GM23338 (cell line): ENCODE measurements around the gene PRSS2. TPM values are rescaled to one million over a fixed set of nuclear protein-coding genes. Genes with fewer than 3 reads are reported as not detected.

ENCODE experiments used
- ATAC-seq: fragments of 200-7000 bp; cut with Tn5 transposase; 3 replicates; pipeline ENCODE4 v1.9.1; 2020
- DNase-seq: peaks from one replicate; pipeline ENCODE4 v3.0.0-alpha.2; 2015; ENCODE audit warnings: low spot score
- H2AFZ ChIP-seq: fragments of 200-600 bp; sonication (generic); 2 replicates; pipeline ENCODE4 v1.8.0; 2016; ENCODE audit warnings: antibody characterized with exemption, mild to moderate bottlenecking, moderate library complexity
- H3F3A ChIP-seq: fragments of 200-600 bp; sonication (generic); replicated peaks from 2 replicates; pipeline ENCODE4 v1.8.0; 2017; ENCODE audit warnings: antibody characterized with exemption, mixed run types, low read depth
- H3K27ac ChIP-seq: fragments of 200-600 bp; sonication (generic); 2 replicates; pipeline ENCODE4 v1.6.1; 2016; ENCODE audit warnings: low read depth
- H3K27me3 ChIP-seq: fragments of 200-600 bp; sonication (generic); 2 replicates; pipeline ENCODE4 v1.8.0; 2016; ENCODE audit warnings: mild to moderate bottlenecking, mixed run types, moderate library complexity; ENCODE audit not compliant: insufficient read depth
- H3K36me3 ChIP-seq: fragments of 200-600 bp; sonication (generic); 2 replicates; pipeline ENCODE4 v1.8.0; 2016; ENCODE audit warnings: mild to moderate bottlenecking; ENCODE audit not compliant: insufficient read depth
- H3K4me1 ChIP-seq: fragments of 200-600 bp; sonication (generic); 2 replicates; pipeline ENCODE4 v1.8.0; 2016; ENCODE audit warnings: mild to moderate bottlenecking, moderate library complexity; ENCODE audit not compliant: insufficient read depth
- H3K4me2 ChIP-seq: fragments of 200-600 bp; sonication (generic); 2 replicates; pipeline ENCODE4 v1.7.1; 2017; ENCODE audit warnings: mixed run types
- H3K4me3 ChIP-seq: fragments of 200-600 bp; sonication (generic); 2 replicates; pipeline ENCODE4 v1.6.1; 2016; ENCODE audit warnings: mixed run types
- H3K79me2 ChIP-seq: fragments of 200-600 bp; sonication (generic); replicated peaks from 2 replicates; pipeline ENCODE4 v1.8.0; 2017; ENCODE audit warnings: mild to moderate bottlenecking; ENCODE audit not compliant: insufficient read depth
- H3K9me2 ChIP-seq: fragments of 200-600 bp; sonication (generic); 2 replicates; pipeline ENCODE4 v1.8.0; 2017; ENCODE audit not compliant: insufficient read depth
- H4K20me1 ChIP-seq: fragments of 200-600 bp; sonication (generic); replicated peaks from 2 replicates; pipeline ENCODE4 v1.8.0; 2017; ENCODE audit warnings: mild to moderate bottlenecking; ENCODE audit not compliant: insufficient read depth
- H3K27ac Mint-ChIP-seq: 2 replicates; pipeline ENCODE4 v1.8.0; 2020; ENCODE audit warnings: inconsistent platforms, mild to moderate bottlenecking, moderate library complexity, mixed read lengths
- H3K27me3 Mint-ChIP-seq: 3 replicates; pipeline ENCODE4 v1.8.0; 2022; ENCODE audit warnings: low read depth, mild to moderate bottlenecking, moderate library complexity, mixed read lengths, inconsistent platforms; ENCODE audit not compliant: insufficient read depth, poor library complexity
- H3K36me3 Mint-ChIP-seq: 3 replicates; pipeline ENCODE4 v1.8.0; 2021; ENCODE audit warnings: low read depth, mild to moderate bottlenecking, inconsistent platforms, moderate library complexity, mixed read lengths
- H3K4me1 Mint-ChIP-seq: 3 replicates; pipeline ENCODE4 v1.8.0; 2020; ENCODE audit warnings: mild to moderate bottlenecking, inconsistent platforms, mixed read lengths
- H3K4me3 Mint-ChIP-seq: 3 replicates; pipeline ENCODE4 v1.8.0; 2021; ENCODE audit warnings: moderate library complexity, mild to moderate bottlenecking, inconsistent platforms, mixed read lengths
- H3K9me3 Mint-ChIP-seq: 3 replicates; pipeline ENCODE4 v1.8.0; 2020; ENCODE audit warnings: moderate library complexity, mild to moderate bottlenecking, inconsistent platforms, mixed read lengths
- CTCF ChIP-seq, 2 experiments: fragments of 200-600 bp in 1 of 2; sonication (generic) in 1 of 2; conservative IDR thresholded peaks; 2 replicates each; pipeline versions ENCODE4 v1.5.1 to v1.6.1; 2016 to 2017; ENCODE audit warnings: antibody characterized with exemption in 2 of 2, low read depth in 2 of 2, mild to moderate bottlenecking in 2 of 2, moderate library complexity in 1 of 2
- EZH2 ChIP-seq: fragments of 200-600 bp; sonication (generic); IDR thresholded peaks from one replicate; pipeline ENCODE4 v1.8.0; 2017; ENCODE audit warnings: antibody characterized with exemption, mild to moderate bottlenecking, low read depth; ENCODE audit not compliant: unreplicated experiment
- JUNB ChIP-seq: IDR thresholded peaks from one replicate; pipeline ENCODE4 v1.6.1; 2016; ENCODE audit warnings: antibody characterized with exemption; ENCODE audit not compliant: unreplicated experiment
- NANOG ChIP-seq: IDR thresholded peaks from 2 replicates; pipeline ENCODE4 v1.6.1; 2016; ENCODE audit warnings: antibody characterized with exemption, borderline replicate concordance
- polyA plus RNA-seq: library from polyadenylated mRNA; unstranded; fragments of >200 nt; fragmentation: Nextera tagmentation; extraction: Ambion mirVana; gene quantifications from 2 replicates; pipeline ENCODE4 v1.2.1, GENCODE V29; 2016
- total RNA-seq: library from RNA; depleted of rRNA; stranded (reverse); fragments of >200 nt; shearing (Covaris generic); gene quantifications from 2 replicates; pipeline ENCODE4 v1.2.3, GENCODE V29; 2014
- TF ChIP-seq, protein P1 (sequence below): fragments of 250-450 bp; sonication (Bioruptor Pico); IDR thresholded peaks from 2 replicates; pipeline ENCODE4 v1.5.0; 2020; ENCODE audit warnings: mild to moderate bottlenecking, moderate library complexity

Gene PRSS2
- total and polyA plus RNA-seq, 2 experiments from 2014 or later: not detected

DNA sequence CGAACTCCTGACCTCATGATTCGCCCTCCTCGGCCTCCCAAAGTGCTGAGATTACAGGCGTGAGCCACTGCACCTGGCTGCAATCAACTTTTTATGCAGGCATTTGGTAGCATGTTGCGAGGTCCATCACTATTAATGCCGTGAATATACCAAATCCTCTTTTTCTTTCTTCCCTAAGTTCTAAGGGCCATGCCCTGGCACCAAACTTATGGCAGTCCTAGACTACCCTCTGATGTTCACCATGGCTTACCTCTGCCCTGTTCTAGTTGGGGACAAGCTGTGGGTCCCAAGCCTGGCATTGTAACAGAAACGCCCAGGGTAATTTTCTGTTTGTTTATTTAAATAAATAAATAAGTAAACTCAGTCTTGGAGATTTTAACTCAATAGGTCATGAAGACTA is 13.3 kb downstream of the PRSS2 start:
- Histone ChIP-seq H3K4me2 (no peak overlapping the region), H3K36me3 (no peaks in the 10 kb centered on the region), H3K79me2 (no peaks in the 10 kb centered on the region), H3K4me1 (no peaks in the 10 kb centered on the region), H3K9me2 (no peaks in the 10 kb centered on the region), H3K27ac (no peak overlapping the region), H3F3A (no peaks in the 10 kb centered on the region), H2AFZ (no peak overlapping the region), H3K4me3 (no peak overlapping the region), H4K20me1 (no peaks in the 10 kb centered on the region), H3K27me3 (no peaks in the 10 kb centered on the region)
- Mint-ChIP-seq H3K4me1 (peaks cover 6% of the 10 kb centered on the region; the same call in 2 of the 3 replicates), H3K9me3 (peaks cover 3% of the 10 kb centered on the region), H3K27ac (no peak overlapping the region), H3K27me3 (peaks cover 4% of the 10 kb centered on the region), H3K36me3 (no peaks in the 10 kb centered on the region; the same call in 2 of the 3 replicates), H3K4me3 (no peak overlapping the region)
- ATAC-seq (peak; percentile 20), DNase-seq (no peak)
- TF ChIP-seq CTCF (conservative IDR thresholded peaks at IDR 0.05; ENCODE audit: low read depth in 2 of 2) (peak; percentile 15 to 39; a peak in 2 of 4 replicates), EZH2 (no peak)

GRCh38 chr7:142784716-142785115 is 13.9 kb downstream of the PRSS2 start:
- H3K27me3 ChIP-seq: no peaks in the 10 kb centered on the region
- peaks cover 4% of the 10 kb centered on the region for H3K27me3 Mint-ChIP-seq
- H3K27ac Mint-ChIP-seq: no peak overlapping the region

More at GRCh38 chr7:142784716-142785115, 13.9 kb downstream of the PRSS2 start:
- Histone ChIP-seq H3K79me2 (no peaks in the 10 kb centered on the region), H4K20me1 (no peaks in the 10 kb centered on the region), H3K4me2 (no peak overlapping the region), H3K36me3 (no peaks in the 10 kb centered on the region), H2AFZ (no peak overlapping the region), H3K4me1 (no peaks in the 10 kb centered on the region), H3K9me2 (no peaks in the 10 kb centered on the region), H3F3A (no peaks in the 10 kb centered on the region), H3K27ac (no peak overlapping the region), H3K4me3 (no peak overlapping the region)
- H3K4me3 Mint-ChIP-seq: no peak overlapping the region
- DNase-seq (no peak), ATAC-seq (no peak)
- peaks cover 6% of the 10 kb centered on the region; the same call in 2 of the 3 replicates for H3K4me1 Mint-ChIP-seq
- H3K36me3 Mint-ChIP-seq: no peaks in the 10 kb centered on the region; the same call in 2 of the 3 replicates
- TF ChIP-seq NANOG: no peak
- TF ChIP-seq, protein P1, sequence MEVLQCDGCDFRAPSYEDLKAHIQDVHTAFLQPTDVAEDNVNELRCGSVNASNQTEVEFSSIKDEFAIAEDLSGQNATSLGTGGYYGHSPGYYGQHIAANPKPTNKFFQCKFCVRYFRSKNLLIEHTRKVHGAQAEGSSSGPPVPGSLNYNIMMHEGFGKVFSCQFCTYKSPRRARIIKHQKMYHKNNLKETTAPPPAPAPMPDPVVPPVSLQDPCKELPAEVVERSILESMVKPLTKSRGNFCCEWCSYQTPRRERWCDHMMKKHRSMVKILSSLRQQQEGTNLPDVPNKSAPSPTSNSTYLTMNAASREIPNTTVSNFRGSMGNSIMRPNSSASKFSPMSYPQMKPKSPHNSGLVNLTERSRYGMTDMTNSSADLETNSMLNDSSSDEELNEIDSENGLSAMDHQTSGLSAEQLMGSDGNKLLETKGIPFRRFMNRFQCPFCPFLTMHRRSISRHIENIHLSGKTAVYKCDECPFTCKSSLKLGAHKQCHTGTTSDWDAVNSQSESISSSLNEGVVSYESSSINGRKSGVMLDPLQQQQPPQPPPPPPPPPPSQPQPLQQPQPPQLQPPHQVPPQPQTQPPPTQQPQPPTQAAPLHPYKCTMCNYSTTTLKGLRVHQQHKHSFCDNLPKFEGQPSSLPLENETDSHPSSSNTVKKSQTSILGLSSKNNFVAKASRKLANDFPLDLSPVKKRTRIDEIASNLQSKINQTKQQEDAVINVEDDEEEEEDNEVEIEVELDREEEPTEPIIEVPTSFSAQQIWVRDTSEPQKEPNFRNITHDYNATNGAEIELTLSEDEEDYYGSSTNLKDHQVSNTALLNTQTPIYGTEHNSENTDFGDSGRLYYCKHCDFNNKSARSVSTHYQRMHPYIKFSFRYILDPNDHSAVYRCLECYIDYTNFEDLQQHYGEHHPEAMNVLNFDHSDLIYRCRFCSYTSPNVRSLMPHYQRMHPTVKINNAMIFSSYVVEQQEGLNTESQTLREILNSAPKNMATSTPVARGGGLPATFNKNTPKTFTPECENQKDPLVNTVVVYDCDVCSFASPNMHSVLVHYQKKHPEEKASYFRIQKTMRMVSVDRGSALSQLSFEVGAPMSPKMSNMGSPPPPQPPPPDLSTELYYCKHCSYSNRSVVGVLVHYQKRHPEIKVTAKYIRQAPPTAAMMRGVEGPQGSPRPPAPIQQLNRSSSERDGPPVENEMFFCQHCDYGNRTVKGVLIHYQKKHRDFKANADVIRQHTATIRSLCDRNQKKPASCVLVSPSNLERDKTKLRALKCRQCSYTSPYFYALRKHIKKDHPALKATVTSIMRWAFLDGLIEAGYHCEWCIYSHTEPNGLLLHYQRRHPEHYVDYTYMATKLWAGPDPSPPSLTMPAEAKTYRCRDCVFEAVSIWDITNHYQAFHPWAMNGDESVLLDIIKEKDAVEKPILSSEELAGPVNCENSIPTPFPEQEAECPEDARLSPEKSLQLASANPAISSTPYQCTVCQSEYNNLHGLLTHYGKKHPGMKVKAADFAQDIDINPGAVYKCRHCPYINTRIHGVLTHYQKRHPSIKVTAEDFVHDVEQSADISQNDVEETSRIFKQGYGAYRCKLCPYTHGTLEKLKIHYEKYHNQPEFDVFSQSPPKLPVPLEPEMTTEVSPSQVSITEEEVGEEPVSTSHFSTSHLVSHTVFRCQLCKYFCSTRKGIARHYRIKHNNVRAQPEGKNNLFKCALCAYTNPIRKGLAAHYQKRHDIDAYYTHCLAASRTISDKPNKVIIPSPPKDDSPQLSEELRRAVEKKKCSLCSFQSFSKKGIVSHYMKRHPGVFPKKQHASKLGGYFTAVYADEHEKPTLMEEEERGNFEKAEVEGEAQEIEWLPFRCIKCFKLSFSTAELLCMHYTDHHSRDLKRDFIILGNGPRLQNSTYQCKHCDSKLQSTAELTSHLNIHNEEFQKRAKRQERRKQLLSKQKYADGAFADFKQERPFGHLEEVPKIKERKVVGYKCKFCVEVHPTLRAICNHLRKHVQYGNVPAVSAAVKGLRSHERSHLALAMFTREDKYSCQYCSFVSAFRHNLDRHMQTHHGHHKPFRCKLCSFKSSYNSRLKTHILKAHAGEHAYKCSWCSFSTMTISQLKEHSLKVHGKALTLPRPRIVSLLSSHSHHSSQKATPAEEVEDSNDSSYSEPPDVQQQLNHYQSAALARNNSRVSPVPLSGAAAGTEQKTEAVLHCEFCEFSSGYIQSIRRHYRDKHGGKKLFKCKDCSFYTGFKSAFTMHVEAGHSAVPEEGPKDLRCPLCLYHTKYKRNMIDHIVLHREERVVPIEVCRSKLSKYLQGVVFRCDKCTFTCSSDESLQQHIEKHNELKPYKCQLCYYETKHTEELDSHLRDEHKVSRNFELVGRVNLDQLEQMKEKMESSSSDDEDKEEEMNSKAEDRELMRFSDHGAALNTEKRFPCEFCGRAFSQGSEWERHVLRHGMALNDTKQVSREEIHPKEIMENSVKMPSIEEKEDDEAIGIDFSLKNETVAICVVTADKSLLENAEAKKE (CRISPR knock-in tag): no peak
- no peak for TF ChIP-seq JUNB
- H3K9me3 Mint-ChIP-seq: peaks cover 3% of the 10 kb centered on the region
